Thyroid gland (tissue), 4 donors: ENCODE measurements around the gene GPS1. TPM values are rescaled to one million over a fixed set of nuclear protein-coding genes. Genes with fewer than 3 reads are reported as not detected.

Experiments
- DNase-seq, 2 donors: peaks; one replicate each; pipeline ENCODE4 v3.0.0-alpha.2; 2019
- H3K27ac ChIP-seq, 3 donors: fragments of 200-600 bp; sonication (generic); 1 replicate in 2 of 3; 2 replicates in 1 of 3; pipeline ENCODE4 v1.5.1; 2016 to 2019; ENCODE audit warnings: mild to moderate bottlenecking in 1 of 3, moderate library complexity in 1 of 3
- H3K27me3 ChIP-seq: fragments of 200-600 bp; sonication (generic); one replicate; pipeline ENCODE4 v1.5.1; 2019
- H3K36me3 ChIP-seq, 2 donors: fragments of 200-600 bp; sonication (generic); one replicate each; pipeline ENCODE4 v1.5.1; 2016 to 2019
- H3K4me1 ChIP-seq, 2 donors: fragments of 200-600 bp; sonication (generic); one replicate each; pipeline ENCODE4 v1.5.1; 2017 to 2019
- H3K4me3 ChIP-seq, 3 donors: fragments of 200-600 bp; sonication (generic); replicated peaks in 1 of 3; 1 replicate in 2 of 3; 2 replicates in 1 of 3; pipeline ENCODE4 v1.5.1; 2016; ENCODE audit warnings: mild to moderate bottlenecking in 1 of 3
- H3K9me3 ChIP-seq: fragments of 200-600 bp; sonication (generic); one replicate; pipeline ENCODE4 v1.5.1; 2017
- POLR2A ChIP-seq, 2 donors: fragments of 450-650 bp; IDR thresholded peaks; one replicate each; pipeline ENCODE4 v1.6.1; 2017; ENCODE audit warnings: antibody characterized with exemption in 2 of 2, mild to moderate bottlenecking in 2 of 2, moderate library complexity in 1 of 2
- WGBS, 2 donors: methylation state at CpG; one replicate each; pipeline ENCODE4 v1.1.5; 2017; 5-methylcytosine and 5-hydroxymethylcytosine counted together
- intact Hi-C: fragments of 100-400 bp; cut with DNase I; formaldehyde crosslinking; loops from one replicate; pipeline ENCODE4 v1.15.1; 2023
- total RNA-seq, 4 donors: library from RNA; depleted of rRNA; stranded (reverse); fragments of >200 nt; gene quantifications; one replicate each; pipeline ENCODE4 v1.2.3, GENCODE V29; 2016
- TF ChIP-seq, protein P1 (sequence below), 6 experiments: fragments of 200-600 bp in 3 of 6; fragments of 450-650 bp in 3 of 6; sonication (generic) in 3 of 6; IDR thresholded peaks; one replicate each; pipeline ENCODE4 v1.5.1; 2016 to 2019; ENCODE audit warnings: antibody characterized with exemption in 6 of 6, mild to moderate bottlenecking in 2 of 6, inconsistent platforms in 1 of 6, moderate library complexity in 1 of 6

Gene GPS1
- total RNA-seq, 4 donors from 2014 or later: 80.1 to 164 (median 102) TPM

DNA sequence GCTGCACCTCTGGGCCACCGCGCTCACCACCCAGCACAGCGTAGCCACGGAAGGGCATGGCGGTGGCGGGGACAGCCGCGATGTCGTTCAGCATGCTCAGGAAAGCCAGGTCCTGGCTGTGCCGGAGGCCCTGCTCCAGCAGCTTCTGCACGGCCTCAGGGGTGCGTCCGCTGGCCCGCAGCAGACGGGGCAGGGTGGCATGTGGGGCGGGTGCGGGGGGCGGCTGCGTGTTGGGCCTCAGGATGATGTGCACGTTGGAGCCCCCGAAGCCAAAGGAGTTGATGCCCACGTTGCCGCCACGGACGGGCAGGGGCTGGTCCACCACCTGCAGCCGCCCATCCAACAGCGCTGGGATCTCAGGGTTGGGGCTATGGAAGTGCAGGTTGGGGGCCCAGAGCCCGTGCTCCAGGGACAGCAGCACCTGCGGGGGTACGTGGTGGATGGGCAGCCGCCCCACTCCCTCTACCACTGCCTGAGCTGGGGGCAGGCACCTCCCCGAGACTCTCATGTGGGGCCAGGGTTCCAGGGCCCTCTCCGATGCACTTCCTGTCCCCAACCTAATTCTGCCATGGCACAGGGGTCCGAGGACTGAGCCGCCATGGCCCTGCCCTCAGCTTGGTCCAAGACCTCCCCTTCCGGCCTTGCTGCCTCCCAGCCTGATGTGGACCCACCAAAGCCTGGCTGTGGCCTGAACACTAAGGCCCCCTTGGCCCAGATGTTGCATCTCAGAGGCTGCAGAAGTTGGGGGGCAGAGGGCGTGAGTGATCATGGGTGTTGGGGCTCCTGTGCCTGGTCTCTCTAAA is 39.8 kb downstream of the GPS1 start:
- TF ChIP-seq, protein P1, sequence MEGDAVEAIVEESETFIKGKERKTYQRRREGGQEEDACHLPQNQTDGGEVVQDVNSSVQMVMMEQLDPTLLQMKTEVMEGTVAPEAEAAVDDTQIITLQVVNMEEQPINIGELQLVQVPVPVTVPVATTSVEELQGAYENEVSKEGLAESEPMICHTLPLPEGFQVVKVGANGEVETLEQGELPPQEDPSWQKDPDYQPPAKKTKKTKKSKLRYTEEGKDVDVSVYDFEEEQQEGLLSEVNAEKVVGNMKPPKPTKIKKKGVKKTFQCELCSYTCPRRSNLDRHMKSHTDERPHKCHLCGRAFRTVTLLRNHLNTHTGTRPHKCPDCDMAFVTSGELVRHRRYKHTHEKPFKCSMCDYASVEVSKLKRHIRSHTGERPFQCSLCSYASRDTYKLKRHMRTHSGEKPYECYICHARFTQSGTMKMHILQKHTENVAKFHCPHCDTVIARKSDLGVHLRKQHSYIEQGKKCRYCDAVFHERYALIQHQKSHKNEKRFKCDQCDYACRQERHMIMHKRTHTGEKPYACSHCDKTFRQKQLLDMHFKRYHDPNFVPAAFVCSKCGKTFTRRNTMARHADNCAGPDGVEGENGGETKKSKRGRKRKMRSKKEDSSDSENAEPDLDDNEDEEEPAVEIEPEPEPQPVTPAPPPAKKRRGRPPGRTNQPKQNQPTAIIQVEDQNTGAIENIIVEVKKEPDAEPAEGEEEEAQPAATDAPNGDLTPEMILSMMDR (IDR thresholded peaks at IDR 0.05): no peak
- no peak for TF ChIP-seq POLR2A (IDR thresholded peaks at IDR 0.05)
- no peaks in the 10 kb centered on the region for H3K27me3 ChIP-seq
- H3K36me3 ChIP-seq: peaks cover 81 to 90% of the 10 kb centered on the region in 2 donors
- WGBS, 2 donors: 93 to 100% methylated on average over 6 to 27 of the region's 37 CpGs
- peaks cover 2% of the 10 kb centered on the region in 2 donors for H3K4me1 ChIP-seq
- H3K9me3 ChIP-seq: no peaks in the 10 kb centered on the region
- intact Hi-C loops: no loop called here
- no peak overlapping the region for H3K27ac ChIP-seq
- no peak for DNase-seq
- H3K4me3 ChIP-seq: no peak overlapping the region

DNA sequence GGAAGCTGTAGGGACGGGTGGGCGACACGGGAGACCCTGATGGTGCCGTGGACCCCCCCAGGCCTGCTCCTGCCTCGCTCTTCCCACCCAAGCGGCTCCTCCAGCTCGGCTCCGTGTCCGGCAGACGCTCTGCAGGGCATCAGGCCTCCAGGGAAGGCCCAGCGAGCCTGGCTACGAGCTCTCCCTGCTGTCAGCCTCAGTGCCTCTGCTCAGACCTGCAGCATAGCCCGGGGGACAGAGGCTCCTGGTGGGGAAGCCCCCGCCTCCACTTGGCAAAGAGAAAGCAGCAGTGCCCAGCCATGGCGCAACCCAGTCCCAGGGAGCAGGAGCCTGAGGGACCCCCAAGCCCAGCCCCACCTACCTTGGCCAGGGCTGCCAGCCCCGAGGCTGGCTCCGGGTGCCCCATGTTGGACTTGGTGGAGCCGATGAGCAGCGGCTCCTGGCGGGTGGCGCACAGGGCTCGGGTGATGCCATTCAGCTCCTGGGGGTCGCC is 40.4 kb downstream of the GPS1 start:
- DNase-seq: no peak
- TF ChIP-seq POLR2A (IDR thresholded peaks at IDR 0.05): no peak
- TF ChIP-seq, protein P1 (IDR thresholded peaks at IDR 0.05): no peak
- WGBS, 2 donors: 92 to 95% methylated on average over 7 to 12 of the region's 23 CpGs
- Histone ChIP-seq H3K9me3 (no peaks in the 10 kb centered on the region), H3K4me3 (no peak overlapping the region), H3K27me3 (no peaks in the 10 kb centered on the region), H3K36me3 (peaks cover 75 to 84% of the 10 kb centered on the region in 2 donors), H3K4me1 (peaks cover 8 to 9% of the 10 kb centered on the region in 2 donors), H3K27ac (no peak overlapping the region)
- intact Hi-C loops: no loop called here

DNA sequence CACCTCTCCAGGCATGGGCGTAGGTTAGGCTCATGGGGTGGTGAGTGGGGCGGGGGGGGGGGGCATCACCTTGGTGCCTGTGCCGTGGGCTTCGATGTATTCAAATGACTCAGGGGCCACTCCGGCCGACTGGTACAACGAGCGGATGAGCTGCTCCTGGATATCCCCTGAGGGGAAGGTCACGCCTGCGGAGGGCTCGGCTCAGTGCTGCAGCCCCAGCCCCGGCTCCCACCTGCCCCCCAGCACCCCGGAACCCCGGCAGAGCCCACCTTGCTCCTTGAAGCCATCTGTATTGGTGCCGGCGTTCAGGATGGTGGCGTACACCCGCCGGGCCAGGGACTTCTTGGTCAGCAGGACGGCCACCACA is 40.9 kb downstream of the GPS1 start:
- Histone ChIP-seq H3K27me3 (no peaks in the 10 kb centered on the region), H3K4me1 (peaks cover 11 to 13% of the 10 kb centered on the region in 2 donors), H3K36me3 (peaks cover 70 to 79% of the 10 kb centered on the region in 2 donors), H3K9me3 (no peaks in the 10 kb centered on the region), H3K4me3 (no peak overlapping the region), H3K27ac (no peak overlapping the region)
- 89 to 100% methylated on average over 3 to 7 of the region's 20 CpGs for WGBS, 2 donors
- intact Hi-C loops: no loop called here
- no peak for DNase-seq
- TF ChIP-seq, protein P1 (IDR thresholded peaks at IDR 0.05): no peak
- TF ChIP-seq POLR2A (IDR thresholded peaks at IDR 0.05): no peak

DNA sequence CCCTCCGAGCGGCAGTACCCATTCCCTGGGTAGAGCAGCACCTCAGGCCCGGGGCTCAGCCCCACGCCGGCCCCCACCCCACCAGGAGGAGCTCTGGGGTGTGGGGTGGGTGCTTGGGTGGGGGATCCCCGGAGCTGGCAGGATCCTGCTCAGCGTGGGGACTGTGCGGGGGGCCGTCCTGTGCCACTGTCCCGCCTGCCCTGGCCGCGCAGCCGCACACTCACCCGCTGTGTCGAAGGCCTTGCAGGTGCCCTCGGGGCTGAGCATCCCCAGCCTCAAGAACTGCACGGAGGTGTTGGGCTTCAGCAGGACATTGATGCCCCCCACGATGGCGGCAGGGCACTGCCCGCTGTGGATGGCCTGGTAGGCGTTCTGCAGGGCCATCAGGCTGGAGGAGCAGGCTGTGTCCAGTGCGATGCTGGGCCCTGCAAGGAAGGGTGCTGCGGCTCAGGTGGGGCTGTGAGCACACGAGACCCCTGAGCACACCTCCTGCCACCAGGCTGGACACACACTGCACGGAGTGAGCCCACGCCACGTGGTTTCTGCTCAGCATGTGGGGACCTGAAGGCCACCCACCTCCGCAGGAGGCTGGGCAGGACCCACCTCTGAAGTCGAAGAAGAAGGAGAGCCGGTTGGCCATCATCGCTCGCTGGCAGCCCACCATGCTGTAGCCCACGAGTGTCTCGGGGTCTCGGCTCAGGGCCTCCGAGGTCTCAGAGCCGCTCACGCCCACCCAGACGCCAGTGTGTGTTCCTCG is 41.5 kb downstream of the GPS1 start:
- Histone ChIP-seq H3K27me3 (no peaks in the 10 kb centered on the region), H3K4me3 (no peak overlapping the region), H3K4me1 (peaks cover 11 to 14% of the 10 kb centered on the region in 2 donors), H3K27ac (no peak overlapping the region), H3K36me3 (peaks cover 65 to 73% of the 10 kb centered on the region in 2 donors), H3K9me3 (no peaks in the 10 kb centered on the region)
- TF ChIP-seq, protein P1 (IDR thresholded peaks at IDR 0.05): no peak
- no peak for TF ChIP-seq POLR2A (IDR thresholded peaks at IDR 0.05)
- 97 to 100% methylated on average over 12 to 18 of the region's 40 CpGs for WGBS, 2 donors
- DNase-seq: no peak
- intact Hi-C loops: no loop called here
